GM21619 (cell line): ENCODE data around the gene TNFRSF1A.

Experiments used
- ATAC-seq: cut with Tn5 transposase; IDR thresholded peaks from one replicate; pipeline ENCODE4 v1.9.1; 2021; ENCODE audit not compliant: unreplicated experiment

The TNFRSF1A gene

GRCh38 chr12:6341417-6342139, at the start of gene TNFRSF1A:
Gene TNFRSF1A (minus strand): TSS chr12:6342076. CDS start chr12:6341814, 262 bp downstream.
- ATAC-seq = no peak

- ATAC-seq = no peak
Measured at GRCh38 chr12:6391013-6391412, 49.1 kb upstream of the TNFRSF1A start.

- ATAC-seq = no peak
Measured at GRCh38 chr12:6390084-6390799, 48.4 kb upstream of the TNFRSF1A start.

- no peak for ATAC-seq
Measured at GRCh38 chr12:6387541-6387940, 45.7 kb upstream of the TNFRSF1A start.

GRCh38 chr12:6386491-6386890, 44.6 kb upstream of the TNFRSF1A start:
- ATAC-seq = no peak

GRCh38 chr12:6386038-6386437, 44.2 kb upstream of the TNFRSF1A start:
- ATAC-seq = no peak

- no peak for ATAC-seq
Measured at GRCh38 chr12:6384499-6385436, 42.9 kb upstream of the TNFRSF1A start.

- no peak for ATAC-seq
Measured at GRCh38 chr12:6383572-6384498, 42.0 kb upstream of the TNFRSF1A start, which contains the start of gene LTBR. Gene LTBR (plus strand): TSS chr12:6384162. CDS start chr12:6384359, 197 bp downstream.

- ATAC-seq = no peak
Measured at GRCh38 chr12:6382982-6383381, 41.1 kb upstream of the TNFRSF1A start.

- no peak for ATAC-seq
Measured at GRCh38 chr12:6382371-6382770, 40.5 kb upstream of the TNFRSF1A start.

- no peak for ATAC-seq
Measured at GRCh38 chr12:6380141-6381121, 38.6 kb upstream of the TNFRSF1A start.

GRCh38 chr12:6378709-6379472, 37.0 kb upstream of the TNFRSF1A start:
- no peak for ATAC-seq

GRCh38 chr12:6377667-6377994, 35.8 kb upstream of the TNFRSF1A start:
- ATAC-seq = no peak

- no peak for ATAC-seq
Measured at GRCh38 chr12:6376870-6377666, 35.2 kb upstream of the TNFRSF1A start.

- no peak for ATAC-seq
Measured at GRCh38 chr12:6376079-6376869, 34.4 kb upstream of the TNFRSF1A start.

GRCh38 chr12:6375269-6376078, 33.6 kb upstream of the TNFRSF1A start, which contains the start of gene SCNN1A:
Gene SCNN1A (minus strand): TSS chr12:6375563. CDS start chr12:6374783, 780 bp downstream.
- ATAC-seq = no peak
